Measurements from ENCODE around the gene IPO4. TPM values are rescaled to one million over a fixed set of nuclear protein-coding genes. Genes with fewer than 3 reads are reported as not detected.
A peak's percentile ranks its signal among the peaks of the same experiment; 100 is the strongest.

IPO4 gene
- polyA plus RNA-seq, 6 donors from 2014 or later = 5.4 to 19.0 (median 12.6) TPM

GRCh38 chr14:24195186-24196070, 6.8 kb upstream of the IPO4 start, which contains the start of gene TM9SF1:
Gene TM9SF1, minus strand, starts transcription at chr14:24195441. Its CDS starts 422 bp downstream, at chr14:24195019.
- ATAC-seq (ENCODE audit: low read depth in 2 of 2) (peak; percentile 87 to 88), DNase-seq (peak; percentile 91)
- Mint-ChIP-seq H3K27me3 (no peaks in the 10 kb centered on the region), H3K4me1 (peaks cover 45 to 69% (median 53%) of the 10 kb centered on the region in 3 donors), H3K36me3 (no peaks in the 10 kb centered on the region), H3K27ac (peak within 1 kb of the TSS; percentile 95 to 100 (median 99)), H3K4me3 (peak within 1 kb of the TSS; percentile 83 to 98 (median 94)), H3K9me3 (no peaks in the 10 kb centered on the region)

DNA sequence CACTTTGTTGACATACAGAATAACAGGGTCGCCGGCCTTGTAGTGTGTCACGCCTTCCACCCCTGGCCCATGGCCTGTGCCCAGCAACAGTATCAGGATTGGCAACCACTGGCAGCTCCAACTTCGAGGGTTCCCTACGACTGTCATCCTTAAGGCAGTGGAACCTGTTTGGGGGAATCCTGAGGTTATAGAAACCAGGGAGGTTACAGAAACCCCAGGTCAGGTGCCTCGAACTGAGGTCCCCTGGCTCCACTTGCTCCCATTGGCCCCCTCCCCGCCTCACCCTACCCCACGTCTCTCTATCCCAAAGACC, 6.2 kb upstream of the IPO4 start:
- Mint-ChIP-seq H3K4me1 (peaks cover 45 to 68% (median 53%) of the 10 kb centered on the region in 3 donors), H3K27ac (peak overlapping the region; percentile 90 to 100 (median 99)), H3K27me3 (no peaks in the 10 kb centered on the region), H3K9me3 (no peaks in the 10 kb centered on the region), H3K36me3 (no peaks in the 10 kb centered on the region), H3K4me3 (peak overlapping the region; percentile 83 to 98 (median 94))
- ATAC-seq (ENCODE audit: low read depth in 2 of 2) (no peak), DNase-seq (no peak)

GRCh38 chr14:24194186-24194872, 5.7 kb upstream of the IPO4 start:
- Mint-ChIP-seq H3K27me3 (no peaks in the 10 kb centered on the region), H3K36me3 (no peaks in the 10 kb centered on the region), H3K4me3 (peak overlapping the region; percentile 83 to 98 (median 94)), H3K27ac (peak overlapping the region; percentile 90 to 100 (median 99)), H3K9me3 (no peaks in the 10 kb centered on the region), H3K4me1 (peaks cover 47 to 64% (median 52%) of the 10 kb centered on the region in 3 donors)
- no peak for DNase-seq
- no peak for ATAC-seq (ENCODE audit: low read depth in 2 of 2)

DNA sequence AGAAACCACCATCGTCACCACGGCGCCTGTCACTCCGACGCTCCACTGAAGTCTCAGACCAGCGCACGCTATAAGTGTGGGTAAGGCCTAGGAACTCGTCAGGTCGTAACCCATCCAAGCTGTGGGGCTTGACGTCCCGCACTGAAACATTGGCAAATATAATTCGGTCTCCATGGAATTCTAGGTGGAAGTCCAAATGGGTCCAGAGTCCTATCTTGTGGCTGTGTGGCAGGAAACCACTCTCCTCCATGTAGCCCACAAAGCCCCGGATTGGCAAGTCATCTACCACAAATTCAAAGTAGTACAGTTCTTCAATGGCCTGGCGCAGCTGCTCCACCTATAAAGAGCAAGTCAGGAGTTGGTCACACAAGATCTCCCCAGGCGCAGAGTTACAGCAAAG, 4.3 kb upstream of the IPO4 start:
- DNase-seq = no peak
- no peak for ATAC-seq (ENCODE audit: low read depth in 2 of 2)
- no peaks in the 10 kb centered on the region for H3K27me3 Mint-ChIP-seq
- H3K4me1 Mint-ChIP-seq = peaks cover 41 to 66% (median 50%) of the 10 kb centered on the region in 3 donors
- no peaks in the 10 kb centered on the region for H3K9me3 Mint-ChIP-seq
- peak overlapping the region in 4 of 6 donors; percentile 38 to 88 (median 72) for H3K27ac Mint-ChIP-seq
- peak overlapping the region in 5 of 8 donors; percentile 16 to 43 (median 36) for H3K4me3 Mint-ChIP-seq
- no peaks in the 10 kb centered on the region for H3K36me3 Mint-ChIP-seq

DNA sequence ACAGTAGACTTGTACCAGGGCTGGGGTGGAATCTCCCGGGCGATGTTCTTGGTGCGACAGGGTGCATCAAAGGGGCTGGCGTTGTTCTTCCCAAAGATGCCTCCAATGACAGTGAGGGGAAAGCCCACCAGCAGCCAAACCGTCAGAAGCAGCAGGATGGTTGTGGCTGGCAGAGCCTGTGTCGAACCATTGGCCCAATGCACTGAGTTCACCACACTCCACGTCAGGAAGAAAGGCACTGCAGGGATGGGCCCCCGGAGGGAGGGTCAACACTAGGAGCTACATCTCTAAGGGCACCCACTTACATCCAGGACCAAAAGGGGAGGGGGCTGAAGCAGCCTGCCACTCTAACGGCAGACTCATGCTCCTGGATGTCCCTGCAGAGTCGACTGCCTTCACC, 1.8 kb upstream of the IPO4 start:
- no peak for ATAC-seq (ENCODE audit: low read depth in 2 of 2)
- Mint-ChIP-seq H3K4me1 (peaks cover 42 to 60% (median 46%) of the 10 kb centered on the region in 3 donors), H3K27me3 (no peaks in the 10 kb centered on the region), H3K36me3 (no peaks in the 10 kb centered on the region), H3K9me3 (no peaks in the 10 kb centered on the region), H3K4me3 (peak overlapping the region in 2 of 8 donors; percentile 42 to 98), H3K27ac (peak overlapping the region in 2 of 6 donors; percentile 53 to 82)
- no peak for DNase-seq

DNA sequence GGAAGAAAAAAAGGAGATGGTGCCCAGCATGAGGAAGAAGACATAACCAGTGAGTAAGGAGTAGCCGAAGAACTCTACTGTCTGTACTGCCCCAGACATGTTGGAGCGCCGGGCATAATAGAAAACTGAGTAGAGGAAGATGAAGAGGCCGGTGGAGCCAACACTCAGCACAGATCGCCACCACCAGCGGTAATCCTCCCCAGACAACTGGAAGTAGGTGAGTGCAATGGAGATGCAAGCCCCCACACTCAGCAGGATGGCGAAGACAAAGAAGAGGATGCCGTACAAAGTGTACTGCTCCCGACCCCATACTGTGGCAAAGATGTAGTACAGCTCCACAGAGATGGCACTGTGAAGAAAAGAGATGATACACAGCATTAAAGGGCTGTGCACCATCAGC, 844 bp upstream of the IPO4 start:
- Mint-ChIP-seq H3K27ac (peak overlapping the region; percentile 61 to 98 (median 95)), H3K4me3 (peak overlapping the region in 3 of 8 donors; percentile 6 to 98 (median 95)), H3K27me3 (no peaks in the 10 kb centered on the region), H3K9me3 (no peaks in the 10 kb centered on the region), H3K36me3 (no peaks in the 10 kb centered on the region), H3K4me1 (peaks cover 34 to 54% (median 36%) of the 10 kb centered on the region in 3 donors)
- DNase-seq = no peak
- ATAC-seq (ENCODE audit: low read depth in 2 of 2) = no peak

- H3K27ac Mint-ChIP-seq = peak overlapping the region; percentile 82 to 98 (median 96)
- ATAC-seq (ENCODE audit: low read depth in 2 of 2) (no peak), DNase-seq (no peak)
- peak overlapping the region; percentile 79 to 98 (median 94) for H3K4me3 Mint-ChIP-seq
- no peaks in the 10 kb centered on the region for H3K27me3 Mint-ChIP-seq
- no peaks in the 10 kb centered on the region for H3K36me3 Mint-ChIP-seq
- H3K9me3 Mint-ChIP-seq = no peaks in the 10 kb centered on the region
- H3K4me1 Mint-ChIP-seq = peaks cover 30 to 49% (median 32%) of the 10 kb centered on the region in 3 donors
Measured at GRCh38 chr14:24189059-24189375, 401 bp upstream of the IPO4 start.

- ATAC-seq (ENCODE audit: low read depth in 2 of 2) = no peak
- Mint-ChIP-seq H3K27ac (peak overlapping the region in 4 of 6 donors; percentile 82 to 97 (median 89)), H3K36me3 (peaks cover 0 to 2% of the 10 kb centered on the region in 2 donors), H3K4me3 (peak overlapping the region; percentile 79 to 98 (median 94)), H3K9me3 (no peaks in the 10 kb centered on the region), H3K27me3 (no peaks in the 10 kb centered on the region), H3K4me1 (peaks cover 26 to 41% (median 26%) of the 10 kb centered on the region in 3 donors)
- DNase-seq = no peak
Measured at GRCh38 chr14:24187539-24187915, 1.1 kb downstream of the IPO4 start.

- Mint-ChIP-seq H3K27me3 (no peaks in the 10 kb centered on the region), H3K4me1 (peaks cover 22 to 36% (median 25%) of the 10 kb centered on the region in 3 donors), H3K36me3 (peaks cover 0 to 4% of the 10 kb centered on the region in 2 donors), H3K9me3 (no peaks in the 10 kb centered on the region), H3K27ac (peak overlapping the region in 4 of 6 donors; percentile 61 to 97 (median 72)), H3K4me3 (peak overlapping the region; percentile 7 to 98 (median 80))
- DNase-seq = no peak
- ATAC-seq (ENCODE audit: low read depth in 2 of 2) = no peak
Measured at GRCh38 chr14:24186831-24187538, 1.6 kb downstream of the IPO4 start.

GRCh38 chr14:24185741-24186140, 2.9 kb downstream of the IPO4 start:
- ATAC-seq (ENCODE audit: low read depth in 2 of 2) (no peak), DNase-seq (no peak)
- H3K36me3 Mint-ChIP-seq = peaks cover 0 to 4% of the 10 kb centered on the region in 2 donors
- no peaks in the 10 kb centered on the region for H3K27me3 Mint-ChIP-seq
- peaks cover 22 to 32% (median 25%) of the 10 kb centered on the region in 3 donors for H3K4me1 Mint-ChIP-seq
- H3K4me3 Mint-ChIP-seq = peak overlapping the region in 2 of 8 donors; percentile 5 to 47
- no peaks in the 10 kb centered on the region for H3K9me3 Mint-ChIP-seq
- no peak overlapping the region for H3K27ac Mint-ChIP-seq

- Mint-ChIP-seq H3K36me3 (peaks cover 0 to 4% of the 10 kb centered on the region in 2 donors), H3K27me3 (no peaks in the 10 kb centered on the region), H3K4me3 (peak overlapping the region in 2 of 8 donors; percentile 5 to 48), H3K4me1 (peaks cover 22 to 33% (median 26%) of the 10 kb centered on the region in 3 donors), H3K9me3 (no peaks in the 10 kb centered on the region), H3K27ac (peak overlapping the region in 2 of 6 donors; percentile 56 to 69)
- ATAC-seq (ENCODE audit: low read depth in 2 of 2) (no peak), DNase-seq (no peak)
Measured at GRCh38 chr14:24185026-24185425, 3.6 kb downstream of the IPO4 start.

GRCh38 chr14:24184104-24184970, 4.3 kb downstream of the IPO4 start:
- DNase-seq (no peak), ATAC-seq (ENCODE audit: low read depth in 2 of 2) (no peak)
- Mint-ChIP-seq H3K36me3 (peaks cover 0 to 4% of the 10 kb centered on the region in 2 donors), H3K9me3 (no peaks in the 10 kb centered on the region), H3K4me1 (peaks cover 22 to 36% (median 33%) of the 10 kb centered on the region in 3 donors), H3K27ac (no peak overlapping the region), H3K27me3 (no peaks in the 10 kb centered on the region), H3K4me3 (peak overlapping the region in 2 of 8 donors; percentile 25 to 38)
